Activated CD4-positive, alpha-beta T cell treated with anti-CD3 and anti-CD28 coated beads for 36 hours (primary cell): Measurements from ENCODE around the gene STOML2. TPM values are rescaled to one million over a fixed set of nuclear protein-coding genes. Genes with fewer than 3 reads are reported as not detected.

Source experiments
- ATAC-seq: fragments of 200-7000 bp; cut with Tn5 transposase; one replicate; pipeline ENCODE4 v1.10.0; 2021; ENCODE audit warnings: mild to moderate bottlenecking, moderate library complexity
- CTCF ChIA-PET: fragments of 350-600 bp; sonication (Branson Sonifier 250); formaldehyde crosslinking; loops from one replicate; lab custom pipeline; 2021; ENCODE audit warnings: antibody characterized with exemption; lab: Charles Lee
- POLR2A ChIA-PET: fragments of 350-600 bp; sonication (Branson Sonifier 250); formaldehyde crosslinking; loops from one replicate; lab custom pipeline; 2021; ENCODE audit warnings: antibody characterized with exemption, inconsistent platforms; lab: Charles Lee
- DNase-seq: peaks from one replicate; pipeline ENCODE4 v3.0.0-alpha.2; 2020
- H3K27ac Mint-ChIP-seq: one replicate; pipeline ENCODE4 v1.8.0; 2021; ENCODE audit warnings: mixed read lengths
- H3K27me3 Mint-ChIP-seq: one replicate; pipeline ENCODE4 v1.8.0; 2021; ENCODE audit warnings: mixed read lengths
- H3K36me3 Mint-ChIP-seq: one replicate; pipeline ENCODE4 v1.8.0; 2021; ENCODE audit warnings: low read depth, mixed read lengths
- H3K4me1 Mint-ChIP-seq: one replicate; pipeline ENCODE4 v1.8.0; 2021; ENCODE audit warnings: mixed read lengths
- H3K4me3 Mint-ChIP-seq: one replicate; pipeline ENCODE4 v1.8.0; 2021; ENCODE audit warnings: mild to moderate bottlenecking, moderate library complexity, mixed read lengths
- H3K9me3 Mint-ChIP-seq: one replicate; pipeline ENCODE4 v1.8.0; 2021; ENCODE audit warnings: low read depth, mixed read lengths
- intact Hi-C, 2 experiments: fragments of 100-400 bp; cut with DNase I in 1 of 2; cut with micrococcal nuclease in 1 of 2; formaldehyde crosslinking; loops; one replicate each; pipeline versions ENCODE4 v1.14.2 to v1.15.1; 2022 to 2024; cut with DNase I, micrococcal nuclease
- total RNA-seq, 2 experiments: library from RNA; stranded (reverse); gene quantifications; one replicate each; pipeline ENCODE4 v1.2.3, GENCODE V29; 2021

Gene STOML2
- total RNA-seq, 2 experiments from 2014 or later: 169 to 201 TPM

- H3K27me3 Mint-ChIP-seq: no peaks in the 10 kb centered on the region
- intact Hi-C loops: loop anchor here in 1 of 2 experiments (2.0 to 10.0 kb wide), 5 partner anchors 436 to 1778 kb away; partner anchors contain the start of genes CCDC107, CREB3, NFX1 and RMRP
- H3K36me3 Mint-ChIP-seq: peaks cover 76% of the 10 kb centered on the region
- no peak for ATAC-seq
- ChIA-PET POLR2A (interaction anchor here (0.8 kb wide), 1 partner anchor 72 kb away, joined by 3 read pairs; no protein-coding TSS in a partner anchor), CTCF (interaction anchor here (0.7 to 1.8 kb wide), 2 partner anchors 9 to 480 kb away, joined by 4 read pairs; no protein-coding TSS in a partner anchor)
- H3K27ac Mint-ChIP-seq: peak overlapping the region; percentile 91
- DNase-seq: peak; percentile 25
- H3K4me1 Mint-ChIP-seq: peaks cover 53% of the 10 kb centered on the region
- no peaks in the 10 kb centered on the region for H3K9me3 Mint-ChIP-seq
- peak overlapping the region; percentile 91 for H3K4me3 Mint-ChIP-seq
Observed at GRCh38 chr9:35073279-35073612, 29.7 kb downstream of the STOML2 start.

DNA sequence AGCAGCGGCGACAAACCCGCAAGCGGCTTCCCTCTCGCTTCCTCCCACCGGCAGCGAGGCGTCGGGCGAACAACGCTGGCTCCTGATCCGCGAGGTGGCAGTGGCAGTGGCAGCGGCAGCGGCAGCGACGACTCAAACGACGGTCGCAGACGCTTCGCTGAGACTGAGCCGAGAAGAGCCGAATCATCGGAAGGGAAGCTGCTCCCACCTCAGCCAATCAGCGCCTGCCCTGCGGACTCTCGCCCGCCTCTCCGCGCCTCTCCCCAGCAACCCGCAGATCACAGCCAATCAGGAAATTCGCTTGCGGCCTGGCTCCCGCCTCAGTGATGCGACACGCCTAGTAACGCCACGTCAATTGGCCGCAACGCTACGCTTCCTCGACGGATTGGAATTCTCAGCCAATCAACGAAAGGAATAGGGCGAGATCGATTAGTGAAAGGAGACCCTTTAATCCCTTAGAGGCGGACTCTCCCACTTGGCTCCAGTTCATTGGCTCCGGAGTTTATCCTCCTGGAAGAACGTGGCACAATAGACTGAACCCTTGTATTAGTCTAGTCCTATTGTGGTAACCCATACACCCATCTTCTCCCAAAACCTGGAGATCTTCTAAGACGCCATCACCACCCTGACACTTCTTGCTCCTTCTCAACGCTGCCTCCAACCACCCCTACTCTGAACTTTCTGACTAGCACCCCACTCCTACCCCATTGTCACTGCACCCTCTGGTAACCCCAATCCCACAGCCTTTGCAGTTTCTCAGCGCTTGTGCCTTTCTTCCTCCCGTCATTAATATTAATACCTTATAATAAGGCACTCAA lies 30.3 kb downstream of the STOML2 start, which contains the start of gene VCP:
Gene VCP, minus strand, starts transcription at position 165 of the 818 bp plus-strand sequence. CDS start 272 bp downstream, outside the sequence.
- H3K4me3 Mint-ChIP-seq: peak within 1 kb of the TSS; percentile 91
- H3K9me3 Mint-ChIP-seq: no peaks in the 10 kb centered on the region
- H3K27me3 Mint-ChIP-seq: no peaks in the 10 kb centered on the region
- intact Hi-C loops: loop anchor here (1.0 to 10.0 kb wide), 13 partner anchors 8 to 1778 kb away; partner anchors contain the start of genes DNAJB5 (in 2 of the 2), PIGO (in 2 of the 2), ATOSB (in 1 of the 2) and CCDC107 (in 1 of the 2)
- DNase-seq: peak; percentile 99
- H3K36me3 Mint-ChIP-seq: peaks cover 76% of the 10 kb centered on the region
- ChIA-PET CTCF (interaction anchor here (0.7 to 2.5 kb wide), 9 partner anchors 21 to 481 kb away, joined by 3 to 15 read pairs (median 4); partner anchors contain the start of gene PIGO), POLR2A (interaction anchor here (0.5 to 2.3 kb wide), 8 partner anchors 8 to 742 kb away, joined by 3 to 15 read pairs (median 3); partner anchors contain the start of genes FANCG, HINT2 and STOML2)
- H3K4me1 Mint-ChIP-seq: peaks cover 53% of the 10 kb centered on the region
- ATAC-seq: peak; percentile 93
- peak within 1 kb of the TSS; percentile 95 for H3K27ac Mint-ChIP-seq

DNA sequence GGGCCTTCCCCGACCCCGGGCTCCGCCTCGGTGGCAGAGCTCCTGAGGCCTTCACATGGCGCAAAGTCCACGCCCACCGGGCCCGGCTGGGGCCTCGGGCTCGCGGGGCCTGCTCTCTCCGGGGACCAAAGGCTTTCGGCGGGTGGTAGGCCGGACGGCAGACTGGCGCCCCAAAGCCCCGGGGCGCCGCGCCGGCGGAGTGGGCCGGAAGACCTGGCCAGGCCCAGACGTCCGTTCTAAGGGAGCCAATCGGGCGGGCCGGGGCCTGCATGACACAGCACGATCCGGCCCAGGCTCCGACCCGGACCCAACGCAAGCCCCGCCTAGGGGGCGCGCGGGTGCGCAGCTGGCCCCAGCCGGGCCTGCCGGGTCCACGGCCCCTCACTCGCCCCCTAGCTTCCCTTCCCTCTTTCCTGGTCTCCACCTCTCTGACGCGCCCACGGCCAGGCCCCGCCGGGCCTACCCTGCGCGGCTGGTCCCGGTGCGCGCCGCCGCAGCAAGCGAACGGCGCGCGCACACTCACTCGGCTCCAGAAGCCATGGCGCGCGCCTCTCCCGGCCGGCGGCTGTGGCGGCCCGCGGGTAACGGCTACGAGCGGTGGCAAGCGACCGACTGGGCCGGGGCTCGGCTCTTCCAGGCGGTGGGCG lies 31.0 kb downstream of the STOML2 start:
- H3K27me3 Mint-ChIP-seq: no peaks in the 10 kb centered on the region
- peak overlapping the region; percentile 95 for H3K27ac Mint-ChIP-seq
- ChIA-PET POLR2A (interaction anchor here (0.6 to 2.3 kb wide), 8 partner anchors 9 to 743 kb away, joined by 3 to 15 read pairs (median 4); partner anchors contain the start of genes FANCG, HINT2 and STOML2), CTCF (interaction anchor here (0.7 to 2.5 kb wide), 13 partner anchors 9 to 482 kb away, joined by 3 to 15 read pairs (median 4); partner anchors contain the start of gene PIGO)
- ATAC-seq (peak; percentile 47), DNase-seq (peak; percentile 83)
- peaks cover 75% of the 10 kb centered on the region for H3K36me3 Mint-ChIP-seq
- intact Hi-C loops: loop anchor here (1.0 to 10.0 kb wide), 14 partner anchors 8 to 1777 kb away; partner anchors contain the start of genes DNAJB5 (in 2 of the 2), PIGO (in 2 of the 2), ATOSB (in 1 of the 2) and CCDC107 (in 1 of the 2)
- H3K4me3 Mint-ChIP-seq: peak overlapping the region; percentile 91
- H3K9me3 Mint-ChIP-seq: no peaks in the 10 kb centered on the region
- peaks cover 56% of the 10 kb centered on the region for H3K4me1 Mint-ChIP-seq

DNA sequence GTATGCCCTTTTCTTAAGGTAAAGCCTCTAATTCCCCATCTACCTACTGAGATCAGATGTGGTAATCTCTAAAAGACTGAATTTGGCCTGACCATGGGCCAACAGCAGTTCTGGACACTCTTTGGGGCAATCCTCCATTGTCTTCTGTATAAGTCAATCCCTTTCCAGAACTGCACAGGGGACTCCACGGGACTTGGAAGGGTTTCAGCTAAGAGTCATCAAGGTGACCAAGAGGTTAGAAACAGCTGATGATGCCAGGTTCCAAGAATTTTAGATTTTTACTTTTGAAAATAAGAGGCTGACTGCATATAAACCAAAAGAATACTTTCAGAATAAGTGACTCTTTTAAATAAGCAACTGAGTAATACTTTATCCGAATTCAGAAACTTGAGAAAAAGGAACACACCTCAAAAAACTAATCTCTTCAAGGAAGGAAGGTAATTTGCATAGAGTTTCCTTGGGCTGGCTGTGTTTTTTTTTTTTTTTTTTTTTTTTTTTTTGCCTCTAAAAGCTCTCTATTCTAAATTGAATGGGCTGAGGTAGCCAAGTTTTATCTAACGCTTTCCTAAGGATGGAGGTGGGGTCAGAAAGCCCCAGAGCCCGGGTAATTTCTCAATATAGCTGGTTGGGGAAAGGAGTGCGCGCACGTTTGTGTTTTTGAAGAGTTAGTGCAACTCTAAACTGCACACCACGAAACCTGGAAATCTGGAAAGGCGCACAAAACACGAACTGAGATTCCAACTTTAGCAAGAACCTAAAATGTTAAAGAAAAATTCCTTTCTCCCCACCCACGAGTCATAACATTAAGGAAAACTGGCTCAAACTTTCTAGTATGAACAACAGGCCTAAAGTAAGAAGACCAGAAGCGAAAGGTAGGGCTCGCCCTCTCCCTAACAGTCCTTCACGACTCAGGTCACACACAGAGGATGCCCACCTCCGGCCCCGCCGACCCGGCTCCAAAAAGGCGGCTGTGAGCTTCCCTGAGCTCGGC lies 31.8 kb downstream of the STOML2 start:
- Mint-ChIP-seq H3K27ac (peak overlapping the region; percentile 95), H3K27me3 (no peaks in the 10 kb centered on the region), H3K9me3 (no peaks in the 10 kb centered on the region), H3K36me3 (peaks cover 76% of the 10 kb centered on the region), H3K4me1 (peaks cover 59% of the 10 kb centered on the region), H3K4me3 (peak overlapping the region; percentile 91)
- DNase-seq (no peak), ATAC-seq (no peak)
- intact Hi-C loops: loop anchor here in 1 of 2 experiments (2.0 to 10.0 kb wide), 4 partner anchors 434 to 1776 kb away; partner anchors contain the start of genes CCDC107, NFX1, RMRP and SIGMAR1
- POLR2A ChIA-PET: interaction anchor here (0.6 to 2.3 kb wide), 7 partner anchors 10 to 43 kb away, joined by 3 to 15 read pairs (median 5); partner anchors contain the start of genes FANCG and STOML2
- CTCF ChIA-PET: interaction anchor here (0.5 to 2.5 kb wide), 13 partner anchors 9 to 1335 kb away, joined by 3 to 15 read pairs (median 4); partner anchors contain the start of genes FANCG and PIGO

GRCh38 chr9:35069020-35069419 lies 33.9 kb downstream of the STOML2 start:
- H3K4me3 Mint-ChIP-seq: peak overlapping the region; percentile 57
- ChIA-PET POLR2A (interaction anchor here (0.6 to 0.7 kb wide), 2 partner anchors 36 to 43 kb away, joined by 4 to 6 read pairs; no protein-coding TSS in a partner anchor), CTCF (interaction anchor here (0.6 to 2.5 kb wide), 6 partner anchors 8 to 201 kb away, joined by 3 to 6 read pairs (median 4); partner anchors contain the start of gene FANCG)
- peak overlapping the region; percentile 42 for H3K27ac Mint-ChIP-seq
- DNase-seq: no peak
- H3K36me3 Mint-ChIP-seq: peaks cover 69% of the 10 kb centered on the region
- H3K4me1 Mint-ChIP-seq: peaks cover 56% of the 10 kb centered on the region
- no peaks in the 10 kb centered on the region for H3K27me3 Mint-ChIP-seq
- intact Hi-C loops: no loop called here
- H3K9me3 Mint-ChIP-seq: no peaks in the 10 kb centered on the region
- ATAC-seq: no peak

- ChIA-PET CTCF (interaction anchor here (1.1 to 1.6 kb wide), 4 partner anchors 12 to 167 kb away, joined by 3 to 7 read pairs (median 4); partner anchors contain the start of gene FANCG), POLR2A (interaction anchor here (0.6 kb wide), 1 partner anchor 17 kb away, joined by 6 read pairs; no protein-coding TSS in a partner anchor)
- ATAC-seq: no peak
- Mint-ChIP-seq H3K27ac (peak overlapping the region; percentile 66), H3K27me3 (no peaks in the 10 kb centered on the region), H3K4me3 (no peak overlapping the region), H3K36me3 (peaks cover 72% of the 10 kb centered on the region), H3K9me3 (no peaks in the 10 kb centered on the region), H3K4me1 (peaks cover 41% of the 10 kb centered on the region)
- intact Hi-C loops: no loop called here
- no peak for DNase-seq
Observed at GRCh38 chr9:35067056-35067455, 35.9 kb downstream of the STOML2 start.

GRCh38 chr9:35060548-35061207 lies 42.3 kb downstream of the STOML2 start:
- intact Hi-C loops: no loop called here
- Mint-ChIP-seq H3K9me3 (no peaks in the 10 kb centered on the region), H3K36me3 (peaks cover 81% of the 10 kb centered on the region), H3K27ac (no peak overlapping the region), H3K4me1 (no peaks in the 10 kb centered on the region), H3K27me3 (no peaks in the 10 kb centered on the region), H3K4me3 (no peak overlapping the region)
- DNase-seq: no peak
- no peak for ATAC-seq
- POLR2A ChIA-PET: interaction anchor here (0.7 kb wide), 1 partner anchor 302 kb away, joined by 6 read pairs; no protein-coding TSS in a partner anchor
- CTCF ChIA-PET: interaction anchor here (0.5 to 1.5 kb wide), 4 partner anchors 8 to 1395 kb away, joined by 3 to 6 read pairs (median 3); no protein-coding TSS in a partner anchor

GRCh38 chr9:35059438-35059837 lies 43.5 kb downstream of the STOML2 start:
- H3K27me3 Mint-ChIP-seq: no peaks in the 10 kb centered on the region
- ChIA-PET CTCF (interaction anchor here (0.6 to 1.5 kb wide), 3 partner anchors 8 to 159 kb away, joined by 4 to 6 read pairs (median 4); no protein-coding TSS in a partner anchor), POLR2A (interaction anchor here (0.6 to 0.7 kb wide), 2 partner anchors 13 to 135 kb away, joined by 6 to 8 read pairs; no protein-coding TSS in a partner anchor)
- no peaks in the 10 kb centered on the region for H3K4me1 Mint-ChIP-seq
- no peak overlapping the region for H3K27ac Mint-ChIP-seq
- peaks cover 83% of the 10 kb centered on the region for H3K36me3 Mint-ChIP-seq
- H3K4me3 Mint-ChIP-seq: no peak overlapping the region
- intact Hi-C loops: no loop called here
- ATAC-seq: no peak
- H3K9me3 Mint-ChIP-seq: no peaks in the 10 kb centered on the region
- no peak for DNase-seq

- CTCF ChIA-PET: interaction anchor here (0.8 kb wide), 1 partner anchor 158 kb away, joined by 3 read pairs; no protein-coding TSS in a partner anchor
- POLR2A ChIA-PET: interaction anchor here (1.2 to 1.5 kb wide), 2 partner anchors 14 to 15 kb away, joined by 3 to 11 read pairs; partner anchors contain the start of gene VCP
- no peak overlapping the region for H3K27ac Mint-ChIP-seq
Observed at GRCh38 chr9:35057271-35057620, 45.7 kb downstream of the STOML2 start.

More at GRCh38 chr9:35057271-35057620, 45.7 kb downstream of the STOML2 start:
- no peaks in the 10 kb centered on the region for H3K4me1 Mint-ChIP-seq
- H3K4me3 Mint-ChIP-seq: no peak overlapping the region
- peaks cover 80% of the 10 kb centered on the region for H3K36me3 Mint-ChIP-seq
- H3K27me3 Mint-ChIP-seq: no peaks in the 10 kb centered on the region
- intact Hi-C loops: no loop called here
- no peaks in the 10 kb centered on the region for H3K9me3 Mint-ChIP-seq
- ATAC-seq: no peak
- DNase-seq: no peak
